H1 (cell line): Measurements from ENCODE around the gene CTCF. TPM values are rescaled to one million over a fixed set of nuclear protein-coding genes. Genes with fewer than 3 reads are reported as not detected.

Experiments used
- CTCF ChIA-PET: fragments of 300-600 bp; sonication (Branson Sonifier 250); formaldehyde crosslinking; loops from one replicate; lab custom pipeline; 2021; ENCODE audit not compliant: partially characterized antibody; lab: Charles Lee
- POLR2A ChIA-PET: fragments of 300-600 bp; sonication (Branson Sonifier 250); formaldehyde crosslinking; loops from one replicate; lab custom pipeline; 2021; ENCODE audit warnings: inconsistent platforms; ENCODE audit not compliant: partially characterized antibody; lab: Charles Lee
- DNase-seq, 2 experiments: peaks; one replicate each; pipeline versions ENCODE4 v3.0.0 to v3.0.0-alpha.2; 2010 to 2022; ENCODE audit warnings: low spot score in 2 of 2, low read depth in 1 of 2, mixed read lengths in 1 of 2
- FAIRE-seq: peaks from 2 replicates; lab custom pipeline; 2011; peaks lifted over from hg19 to GRCh38; lab: Jason Lieb, UNC
- H2AFZ ChIP-seq: 2 replicates; pipeline ENCODE4 v1.8.1; 2012; ENCODE audit warnings: low read length, inconsistent platforms
- H2AK5ac ChIP-seq: 2 replicates; pipeline ENCODE4 v1.6.1; 2013; ENCODE audit warnings: low read depth, low read length
- H2BK120ac ChIP-seq: replicated peaks from 2 replicates; pipeline ENCODE3; 2013; ENCODE audit warnings: low read depth, low read length, inconsistent platforms
- H2BK12ac ChIP-seq: 2 replicates; pipeline ENCODE4 v1.6.1; 2013; ENCODE audit warnings: low read depth, low read length
- H2BK15ac ChIP-seq: 2 replicates; pipeline ENCODE4 v1.6.1; 2013; ENCODE audit warnings: low read length
- H2BK20ac ChIP-seq: 2 replicates; pipeline ENCODE4 v1.6.1; 2013; ENCODE audit warnings: low read length
- H2BK5ac ChIP-seq: 2 replicates; pipeline ENCODE4 v1.6.1; 2013; ENCODE audit warnings: low read depth, low read length
- H3K14ac ChIP-seq: 2 replicates; pipeline ENCODE4 v1.6.1; 2013; ENCODE audit warnings: inconsistent platforms; ENCODE audit not compliant: insufficient read length
- H3K18ac ChIP-seq: 2 replicates; pipeline ENCODE4 v1.6.1; 2013; ENCODE audit warnings: low read length; ENCODE audit errors: extremely low read depth
- H3K23ac ChIP-seq: 2 replicates; pipeline ENCODE4 v1.6.1; 2013; ENCODE audit warnings: inconsistent platforms; ENCODE audit not compliant: insufficient read length
- H3K23me2 ChIP-seq: 2 replicates; pipeline ENCODE4 v1.6.1; 2013; ENCODE audit warnings: low read depth, low read length
- H3K27ac ChIP-seq: 2 replicates; pipeline ENCODE4 v1.6.1; 2011; ENCODE audit warnings: low read depth, low read length, inconsistent platforms
- H3K27me3 ChIP-seq, 4 experiments: replicated peaks in 1 of 4; 1 replicate in 1 of 4; 2 replicates in 3 of 4; pipeline versions ENCODE4 v1.6.1 to v1.8.1; 2011 to 2013; ENCODE audit warnings: low read length in 3 of 4, mild to moderate bottlenecking in 3 of 4, inconsistent platforms in 2 of 4, mixed read lengths in 2 of 4, moderate library complexity in 1 of 4; ENCODE audit not compliant: control insufficient read depth in 3 of 4, insufficient read depth in 3 of 4; ENCODE audit errors: extremely low read depth in 1 of 4
- H3K36me3 ChIP-seq, 4 experiments: 2 replicates each; pipeline versions ENCODE4 v1.6.1 to v1.8.1; 2011 to 2013; ENCODE audit warnings: mild to moderate bottlenecking in 4 of 4, low read length in 3 of 4, moderate library complexity in 2 of 4, control low read depth in 1 of 4, inconsistent platforms in 1 of 4; ENCODE audit not compliant: insufficient read depth in 4 of 4, control insufficient read depth in 2 of 4
- H3K4ac ChIP-seq: replicated peaks from 2 replicates; pipeline ENCODE3; 2013; ENCODE audit warnings: low read length, low read depth, mixed read lengths, inconsistent platforms; ENCODE audit not compliant: insufficient read length
- H3K4me1 ChIP-seq, 4 experiments: replicated peaks in 1 of 4; 1 replicate in 1 of 4; 2 replicates in 3 of 4; pipeline versions ENCODE4 v1.6.1 to v1.8.1; 2011 to 2013; ENCODE audit warnings: low read length in 3 of 4, inconsistent platforms in 2 of 4, mixed read lengths in 1 of 4; ENCODE audit not compliant: insufficient read depth in 4 of 4, control insufficient read depth in 3 of 4
- H3K4me2 ChIP-seq, 2 experiments: 2 replicates each; pipeline versions ENCODE4 v1.6.1 to v1.8.1; 2011 to 2013; ENCODE audit warnings: low read depth in 2 of 2, low read length in 2 of 2, control low read depth in 1 of 2, inconsistent platforms in 1 of 2, mild to moderate bottlenecking in 1 of 2; ENCODE audit not compliant: insufficient read depth in 1 of 2
- H3K4me3 ChIP-seq, 4 experiments: fragments of 200-600, 300-600 bp in 1 of 4; sonication (generic), shearing (Covaris generic), sonication (Bioruptor Twin) in 1 of 4; 2 replicates each; pipeline versions ENCODE4 v1.5.1 to v1.8.1; 2011 to 2016; ENCODE audit warnings: low read length in 4 of 4, low read depth in 3 of 4, control low read depth in 2 of 4, inconsistent platforms in 2 of 4, mild to moderate bottlenecking in 2 of 4, mixed read lengths in 1 of 4, moderate library complexity in 1 of 4; ENCODE audit not compliant: insufficient read depth in 2 of 4; ENCODE audit errors: extremely low read depth in 1 of 4
- H3K56ac ChIP-seq: replicated peaks from 2 replicates; pipeline ENCODE3; 2013; ENCODE audit warnings: low read depth, mild to moderate bottlenecking, mixed read lengths, low read length, inconsistent platforms; ENCODE audit not compliant: insufficient read length
- H3K79me1 ChIP-seq: 2 replicates; pipeline ENCODE4 v1.6.1; 2013; ENCODE audit warnings: low read depth, low read length, control low read depth
- H3K79me2 ChIP-seq, 2 experiments: 2 replicates each; pipeline versions ENCODE4 v1.6.1 to v1.8.1; 2012 to 2013; ENCODE audit warnings: low read length in 2 of 2, mild to moderate bottlenecking in 2 of 2, inconsistent platforms in 1 of 2; ENCODE audit not compliant: insufficient read depth in 2 of 2, control insufficient read depth in 1 of 2
- H3K9ac ChIP-seq, 4 experiments: replicated peaks in 1 of 4; 1 replicate in 1 of 4; 2 replicates in 3 of 4; pipeline versions ENCODE4 v1.6.1 to v1.8.1; 2011 to 2013; ENCODE audit warnings: low read depth in 3 of 4, low read length in 3 of 4, control low read depth in 2 of 4, mild to moderate bottlenecking in 2 of 4, moderate library complexity in 2 of 4, inconsistent platforms in 1 of 4; ENCODE audit errors: extremely low read depth in 1 of 4
- H3K9me3 ChIP-seq, 2 experiments: 2 replicates each; pipeline versions ENCODE4 v1.6.1 to v1.8.1; 2012 to 2013; ENCODE audit warnings: mild to moderate bottlenecking in 2 of 2, moderate library complexity in 2 of 2, control low read depth in 1 of 2, inconsistent platforms in 1 of 2, low read depth in 1 of 2, low read length in 1 of 2, mixed read lengths in 1 of 2; ENCODE audit not compliant: insufficient read depth in 2 of 2
- H4K20me1 ChIP-seq, 2 experiments: replicated peaks in 1 of 2; 2 replicates each; pipeline versions ENCODE3 to v1.8.1; 2011 to 2013; ENCODE audit warnings: inconsistent platforms in 2 of 2, low read length in 2 of 2, mild to moderate bottlenecking in 1 of 2; ENCODE audit not compliant: insufficient read depth in 2 of 2, control insufficient read depth in 1 of 2
- H4K5ac ChIP-seq: 2 replicates; pipeline ENCODE4 v1.6.1; 2013; ENCODE audit warnings: low read length, low read depth, mixed read lengths, inconsistent platforms; ENCODE audit not compliant: insufficient read length
- H4K8ac ChIP-seq: 2 replicates; pipeline ENCODE4 v1.8.0; 2013; ENCODE audit warnings: mild to moderate bottlenecking, moderate library complexity, low read length, inconsistent platforms; ENCODE audit not compliant: insufficient read depth; ENCODE audit errors: extremely low read depth
- H4K91ac ChIP-seq: replicated peaks from 2 replicates; pipeline ENCODE3; 2013; ENCODE audit warnings: low read length, mixed read lengths, inconsistent platforms; ENCODE audit not compliant: insufficient read length
- HDAC2 ChIP-seq, 2 experiments: fragments of 300-600 bp in 1 of 2; sonication (generic) in 1 of 2; IDR thresholded peaks; 2 replicates each; pipeline ENCODE4 v1.6.1; 2011 to 2012; ENCODE audit warnings: low read depth in 2 of 2, low read length in 2 of 2, mild to moderate bottlenecking in 2 of 2, moderate library complexity in 2 of 2, borderline replicate concordance in 1 of 2, inconsistent platforms in 1 of 2
- KDM4A ChIP-seq: IDR thresholded peaks from one replicate; pipeline ENCODE4 v1.7.1; 2012; ENCODE audit warnings: low read depth, mild to moderate bottlenecking, moderate library complexity, low read length, inconsistent platforms; ENCODE audit not compliant: severe bottlenecking
- RAD21 ChIP-seq, 2 experiments: IDR thresholded peaks in 1 of 2; conservative IDR thresholded peaks in 1 of 2; 2 replicates each; pipeline ENCODE4 v1.6.1; 2011; ENCODE audit warnings: low read depth in 2 of 2, low read length in 2 of 2, improper control_type of control experiment in 1 of 2, inconsistent platforms in 1 of 2, mild to moderate bottlenecking in 1 of 2, moderate library complexity in 1 of 2
- SP2 ChIP-seq: IDR thresholded peaks from 2 replicates; pipeline ENCODE4 v1.6.1; 2012; ENCODE audit warnings: mild to moderate bottlenecking, low read length, inconsistent platforms
- WGBS, 2 experiments: shearing (Covaris generic) in 1 of 2; methylation state at CpG; one replicate each; pipeline versions ENCODE4 v1.1.6 to v1.1.7; 2013 to 2015; ENCODE audit warnings: low lambda C conversion rate in 2 of 2, mixed read lengths in 2 of 2, inconsistent platforms in 1 of 2, low coverage in 1 of 2, missing lambda C conversion rate in 1 of 2; ENCODE audit not compliant: insufficient replicate concordance in 2 of 2, insufficient coverage in 1 of 2, insufficient read length in 1 of 2; ENCODE audit errors: extremely low coverage in 1 of 2, missing lambda C conversion rate in 1 of 2; 5-methylcytosine and 5-hydroxymethylcytosine counted together
- polyA plus RNA-seq, 7 experiments: library from polyadenylated mRNA; depleted of rRNA in 3 of 7; stranded (reverse) in 5 of 7; unstranded in 2 of 7; fragments of >200 nt in 5 of 7; fragments of 200-250 nt in 2 of 7; gene quantifications; 1 replicate in 5 of 7; 2 replicates in 1 of 7; 4 replicates in 1 of 7; pipeline versions ENCODE4 v1.2.1 to v1.2.3, GENCODE V29; 2011 to 2013; ENCODE audit warnings: missing spikeins in 2 of 7, mixed read lengths in 2 of 7
- total RNA-seq: library from RNA; stranded (reverse); fragmentation: NEBNext Ultra II Directional; extraction: Animal tissue kit (Norgen Biotek cat#: 25700); gene quantifications from 2 replicates; pipeline ENCODE4 v1.2.1, GENCODE V29; 2021

The CTCF gene
- total and polyA plus RNA-seq, 2 of the 8 experiments (the other 6 are each of a cell fraction or from before 2014, with no cell fraction given), result 32.4 to 66.0 TPM

GRCh38 chr16:67676939-67677338 is 114.6 kb downstream of the CTCF start:
- no peak overlapping the region for H2BK20ac ChIP-seq
- no peak overlapping the region for H3K18ac ChIP-seq
- no peak overlapping the region for H3K14ac ChIP-seq
- H3K4ac ChIP-seq, result no peak overlapping the region
- H4K20me1 ChIP-seq, result peaks cover 0 to 8% of the 10 kb centered on the region in 2 experiments
- no peak overlapping the region for H3K4me3 ChIP-seq
- TF ChIP-seq HDAC2 (IDR thresholded peaks at IDR 0.05; ENCODE audit: borderline replicate concordance in 1 of 2, low read depth in 2 of 2, low read length in 2 of 2) (no peak), SP2 (no peak), RAD21 (IDR thresholded peaks at IDR 0.05 in 1 of 2, conservative IDR thresholded peaks at IDR 0.05 in 1 of 2; ENCODE audit: low read depth in 2 of 2, low read length in 2 of 2) (no peak), KDM4A (no peak)
- TF ChIP-seq, all 59 proteins: peak for 0
- Histone ChIP-seq H2AK5ac (no peak overlapping the region), H3K4me1 (peaks cover 0 to 3% (median 0%) of the 10 kb centered on the region in 4 experiments; a peak in 1 of 7 replicates), H3K79me1 (no peaks in the 10 kb centered on the region; the same call in none of the 2 replicates), H3K56ac (no peak overlapping the region), H4K8ac (no peak overlapping the region), H3K36me3 (peaks cover 0 to 3% (median 0%) of the 10 kb centered on the region in 4 experiments; a peak in 1 of 8 replicates), H3K79me2 (no peaks in the 10 kb centered on the region), H3K23me2 (no peaks in the 10 kb centered on the region), H4K5ac (no peak overlapping the region), H2BK5ac (no peak overlapping the region), H3K23ac (no peak overlapping the region), H2AFZ (no peak overlapping the region), H2BK12ac (no peak overlapping the region), H3K4me2 (no peak overlapping the region), H3K9me3 (no peaks in the 10 kb centered on the region), H3K27me3 (no peaks in the 10 kb centered on the region), H2BK15ac (no peak overlapping the region), H4K91ac (no peak overlapping the region), H2BK120ac (no peak overlapping the region), H3K9ac (no peak overlapping the region), H3K27ac (no peak overlapping the region)
- no peak for DNase-seq
- FAIRE-seq, result no peak
- CTCF ChIA-PET, result interaction anchor here (0.5 to 5.5 kb wide), 8 partner anchors 10 to 207 kb away, joined by 3 to 46 read pairs (median 3); partner anchors contain the start of genes C16orf86, ENKD1 and NRN1L
- POLR2A ChIA-PET, result interaction anchor here (0.6 to 0.9 kb wide), 4 partner anchors 10 to 156 kb away, joined by 3 to 4 read pairs (median 4); partner anchors contain the start of genes C16orf86 and ENKD1
- WGBS, 2 experiments, result 90% methylated on average over 8 of the region's 8 CpGs; no CpG with 5 or more reads in 1 of the 2 experiments
